Stomach (tissue), 9 donors: ENCODE results near the gene TPT1. TPM values are rescaled to one million over a fixed set of nuclear protein-coding genes. Genes with fewer than 3 reads are reported as not detected.
A peak's percentile ranks its signal among the peaks of the same experiment; 100 is the strongest.

ENCODE experiments used
- DNase-seq, 2 donors: peaks; one replicate each; pipeline versions ENCODE4 v3.0.0 to v3.0.0-alpha.2; 2013 to 2019
- H3K27ac ChIP-seq, 5 donors: fragments of 200-600 bp in 4 of 5; sonication (generic) in 4 of 5; one replicate each; pipeline ENCODE4 v1.5.1; 2013 to 2019; ENCODE audit warnings: mild to moderate bottlenecking in 1 of 5, moderate library complexity in 1 of 5
- H3K27me3 ChIP-seq, 3 donors: fragments of 200-600 bp; sonication (generic); one replicate each; pipeline ENCODE4 v1.5.1; 2017 to 2019; ENCODE audit warnings: mixed run types in 1 of 3
- H3K36me3 ChIP-seq, 4 donors: fragments of 200-600 bp; sonication (generic); 1 replicate in 3 of 4; 2 replicates in 1 of 4; pipeline ENCODE4 v1.5.1; 2016 to 2019
- H3K4me1 ChIP-seq, 4 donors: fragments of 200-600 bp; sonication (generic); one replicate each; pipeline ENCODE4 v1.5.1; 2016 to 2019
- H3K4me3 ChIP-seq, 4 donors: fragments of 200-600 bp; sonication (generic) in 3 of 4; one replicate each; pipeline ENCODE4 v1.5.1; 2016 to 2019; ENCODE audit warnings: mild to moderate bottlenecking in 1 of 4
- H3K9me3 ChIP-seq, 4 donors: fragments of 200-600 bp; sonication (generic); one replicate each; pipeline ENCODE4 v1.5.1; 2016 to 2019
- EP300 ChIP-seq: sonication (generic); formaldehyde crosslinking; IDR thresholded peaks from one replicate; pipeline ENCODE4 v1.6.1; 2017; ENCODE audit warnings: antibody characterized with exemption
- POLR2A ChIP-seq, 4 donors: fragments of 450-650 bp; IDR thresholded peaks; one replicate each; pipeline ENCODE4 v1.6.1; 2016; ENCODE audit warnings: antibody characterized with exemption in 4 of 4, control low read depth in 2 of 4, mild to moderate bottlenecking in 1 of 4, moderate library complexity in 1 of 4
- POLR2AphosphoS5 ChIP-seq, 3 donors: sonication (generic); formaldehyde crosslinking; IDR thresholded peaks; one replicate each; pipeline ENCODE4 v1.6.1; 2016; ENCODE audit warnings: antibody characterized with exemption in 3 of 3
- WGBS, 5 donors: extraction: QIAGEN DNeasy Blood & Tissue Kit in 3 of 5; methylation state at CpG; one replicate each; pipeline versions ENCODE4 v1.1.5 to v1.1.7; 2013 to 2018; 5-methylcytosine and 5-hydroxymethylcytosine counted together
- intact Hi-C: fragments of 100-400 bp; cut with DNase I; formaldehyde crosslinking; loops from one replicate; pipeline ENCODE4 v1.15.1; 2023; ENCODE audit warnings: low total_unique reads
- polyA plus RNA-seq, 3 donors: library from polyadenylated mRNA; stranded (reverse); fragments of 200-250 nt; gene quantifications; one replicate each; pipeline ENCODE4 v1.2.3, GENCODE V29; 2013
- total RNA-seq, 5 donors: library from RNA; depleted of rRNA; stranded (reverse); fragments of >200 nt; gene quantifications; one replicate each; pipeline versions ENCODE4 v1.1.0 to v1.2.3, GENCODE V29; 2014 to 2016
- TF ChIP-seq, protein P1 (sequence below), 7 experiments: fragments of 450-650 bp in 4 of 7; fragments of 200-600 bp in 3 of 7; sonication (generic) in 3 of 7; IDR thresholded peaks; one replicate each; pipeline ENCODE4 v1.5.1; 2016 to 2019; ENCODE audit warnings: antibody characterized with exemption in 7 of 7, control low read depth in 2 of 7, mild to moderate bottlenecking in 1 of 7
- donor health status: healthy with polysubstance abuse.
- donor health status: Bipolar disorder and iron deficiency.
- donor health status: healthy.

Gene TPT1
- total and polyA plus RNA-seq, 8 donors: 1,648 to 11,714 (median 3,934) TPM

- Histone ChIP-seq H3K27ac (peak overlapping the region in 3 of 5 donors; percentile 47 to 70 (median 67)), H3K4me1 (peaks cover 17 to 77% (median 41%) of the 10 kb centered on the region in 4 donors), H3K4me3 (no peak overlapping the region), H3K27me3 (no peaks in the 10 kb centered on the region), H3K36me3 (peaks cover 0 to 2% (median under 1%) of the 10 kb centered on the region in 4 donors), H3K9me3 (no peaks in the 10 kb centered on the region)
- intact Hi-C loops: no loop called here
- TF ChIP-seq, protein P1, sequence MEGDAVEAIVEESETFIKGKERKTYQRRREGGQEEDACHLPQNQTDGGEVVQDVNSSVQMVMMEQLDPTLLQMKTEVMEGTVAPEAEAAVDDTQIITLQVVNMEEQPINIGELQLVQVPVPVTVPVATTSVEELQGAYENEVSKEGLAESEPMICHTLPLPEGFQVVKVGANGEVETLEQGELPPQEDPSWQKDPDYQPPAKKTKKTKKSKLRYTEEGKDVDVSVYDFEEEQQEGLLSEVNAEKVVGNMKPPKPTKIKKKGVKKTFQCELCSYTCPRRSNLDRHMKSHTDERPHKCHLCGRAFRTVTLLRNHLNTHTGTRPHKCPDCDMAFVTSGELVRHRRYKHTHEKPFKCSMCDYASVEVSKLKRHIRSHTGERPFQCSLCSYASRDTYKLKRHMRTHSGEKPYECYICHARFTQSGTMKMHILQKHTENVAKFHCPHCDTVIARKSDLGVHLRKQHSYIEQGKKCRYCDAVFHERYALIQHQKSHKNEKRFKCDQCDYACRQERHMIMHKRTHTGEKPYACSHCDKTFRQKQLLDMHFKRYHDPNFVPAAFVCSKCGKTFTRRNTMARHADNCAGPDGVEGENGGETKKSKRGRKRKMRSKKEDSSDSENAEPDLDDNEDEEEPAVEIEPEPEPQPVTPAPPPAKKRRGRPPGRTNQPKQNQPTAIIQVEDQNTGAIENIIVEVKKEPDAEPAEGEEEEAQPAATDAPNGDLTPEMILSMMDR (IDR thresholded peaks at IDR 0.05): no peak
- TF ChIP-seq POLR2A (IDR thresholded peaks at IDR 0.05): no peak
- no peak for TF ChIP-seq POLR2AphosphoS5 (IDR thresholded peaks at IDR 0.05)
- no peak for TF ChIP-seq EP300
- no peak for DNase-seq
- 19 to 39% (median 27%) methylated on average over 3 of the region's 3 CpGs for WGBS, 5 donors
Observed at GRCh38 chr13:45328661-45329111, 12.3 kb downstream of the TPT1 start.

DNA sequence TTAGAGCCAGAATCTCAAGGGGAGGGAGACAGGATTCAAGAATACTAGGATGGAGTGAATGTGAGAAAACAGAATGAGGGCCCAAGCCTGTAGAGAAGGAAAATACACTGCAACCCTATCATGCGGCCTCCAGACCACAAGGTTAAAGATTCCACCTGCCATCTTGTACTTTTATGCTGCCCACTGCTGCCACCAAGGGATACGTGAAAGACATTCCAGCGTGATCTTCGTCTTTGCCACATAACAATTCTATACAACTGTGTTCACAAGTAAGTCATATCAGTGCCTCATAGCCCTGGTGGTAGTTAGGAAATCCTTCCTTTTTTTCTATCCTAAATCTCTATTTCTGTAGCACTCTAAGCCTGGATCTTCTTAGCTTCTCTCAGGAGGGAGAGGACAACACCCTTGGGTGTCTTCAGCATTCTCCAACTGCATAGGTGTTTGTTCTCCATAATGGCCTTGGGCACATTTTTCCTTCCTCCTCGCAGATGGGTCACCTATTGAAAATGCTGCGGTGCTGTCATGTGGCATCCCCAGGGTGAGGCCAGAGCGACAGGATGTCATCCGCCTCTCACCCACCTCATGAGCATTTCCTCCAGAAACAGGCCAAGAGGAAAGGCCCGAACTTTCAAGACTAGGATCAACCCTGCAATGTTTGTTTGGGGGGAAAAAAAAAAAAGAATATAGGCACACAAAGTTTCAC lies 13.6 kb downstream of the TPT1 start:
- peak overlapping the region in 2 of 5 donors; percentile 12 to 67 for H3K27ac ChIP-seq
- H3K36me3 ChIP-seq: no peaks in the 10 kb centered on the region
- 83 to 90% (median 85%) methylated on average over 9 of the region's 9 CpGs for WGBS, 5 donors
- intact Hi-C loops: no loop called here
- no peak overlapping the region for H3K4me3 ChIP-seq
- H3K4me1 ChIP-seq: peaks cover 16 to 64% (median 35%) of the 10 kb centered on the region in 4 donors
- no peak for DNase-seq
- TF ChIP-seq, protein P1 (IDR thresholded peaks at IDR 0.05): no peak
- TF ChIP-seq POLR2AphosphoS5 (IDR thresholded peaks at IDR 0.05) (no peak), EP300 (no peak), POLR2A (IDR thresholded peaks at IDR 0.05) (no peak)
- no peaks in the 10 kb centered on the region for H3K27me3 ChIP-seq
- H3K9me3 ChIP-seq: no peaks in the 10 kb centered on the region

- peak overlapping the region in 4 of 5 donors; percentile 29 to 72 (median 54) for H3K27ac ChIP-seq
- no peaks in the 10 kb centered on the region for H3K27me3 ChIP-seq
- 59 to 75% (median 68%) methylated on average over 4 of the region's 4 CpGs for WGBS, 5 donors
- no peaks in the 10 kb centered on the region for H3K36me3 ChIP-seq
- intact Hi-C loops: no loop called here
- TF ChIP-seq POLR2AphosphoS5 (IDR thresholded peaks at IDR 0.05) (peak in 1 of 3 donors; percentile 54), EP300 (no peak)
- no peaks in the 10 kb centered on the region for H3K9me3 ChIP-seq
- DNase-seq: peak in 1 of 2 donors; percentile 31
- no peak overlapping the region for H3K4me3 ChIP-seq
- H3K4me1 ChIP-seq: peaks cover 16 to 48% (median 24%) of the 10 kb centered on the region in 4 donors
Observed at GRCh38 chr13:45325806-45326205, 15.2 kb downstream of the TPT1 start.

DNA sequence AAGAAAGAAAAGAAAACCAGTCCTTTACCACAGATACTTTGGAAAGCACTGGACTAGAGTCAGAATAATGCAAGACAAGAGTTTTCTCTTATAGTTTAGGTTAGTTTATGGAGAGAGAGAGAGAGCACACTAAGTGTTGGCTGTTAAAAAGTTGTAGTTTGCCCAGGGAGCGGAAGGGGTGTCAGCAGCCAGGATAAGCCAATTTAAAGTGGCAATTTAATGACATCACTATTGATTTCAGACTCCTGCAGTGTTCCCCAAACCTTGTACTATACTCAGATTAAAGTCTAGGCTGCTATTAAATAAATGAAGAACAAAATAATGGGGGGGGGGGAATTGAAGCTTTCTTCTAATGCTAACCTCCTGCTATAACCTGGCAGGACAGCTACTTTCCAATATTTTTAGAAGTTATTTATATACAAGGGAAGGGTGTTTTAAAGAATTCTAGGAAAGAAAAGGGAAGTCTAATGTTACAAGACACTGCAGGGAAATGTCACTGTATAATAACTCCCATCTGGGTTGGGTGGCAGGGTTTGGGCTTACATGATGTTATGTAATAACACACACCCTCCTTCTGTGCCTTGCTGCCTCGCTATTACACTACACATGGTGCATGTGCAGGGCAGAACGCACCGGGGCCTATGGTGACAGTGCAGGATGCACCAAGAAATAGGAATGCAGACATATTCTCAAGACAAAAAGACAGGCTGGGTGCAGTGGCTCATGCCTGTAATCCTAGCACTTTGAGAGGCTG lies 19.9 kb downstream of the TPT1 start:
- Histone ChIP-seq H3K4me3 (no peak overlapping the region), H3K27ac (no peak overlapping the region), H3K9me3 (no peaks in the 10 kb centered on the region), H3K36me3 (no peaks in the 10 kb centered on the region), H3K27me3 (no peaks in the 10 kb centered on the region), H3K4me1 (peaks cover 0 to 16% (median 11%) of the 10 kb centered on the region in 4 donors)
- WGBS, 5 donors: 55 to 85% (median 70%) methylated on average over 4 of the region's 4 CpGs
- no peak for DNase-seq
- intact Hi-C loops: no loop called here
- TF ChIP-seq POLR2A (IDR thresholded peaks at IDR 0.05) (no peak), POLR2AphosphoS5 (IDR thresholded peaks at IDR 0.05) (no peak), EP300 (no peak)
- TF ChIP-seq, protein P1 (IDR thresholded peaks at IDR 0.05): no peak
